ENCODE results near the gene B3GAT1.

Gene B3GAT1

DNA sequence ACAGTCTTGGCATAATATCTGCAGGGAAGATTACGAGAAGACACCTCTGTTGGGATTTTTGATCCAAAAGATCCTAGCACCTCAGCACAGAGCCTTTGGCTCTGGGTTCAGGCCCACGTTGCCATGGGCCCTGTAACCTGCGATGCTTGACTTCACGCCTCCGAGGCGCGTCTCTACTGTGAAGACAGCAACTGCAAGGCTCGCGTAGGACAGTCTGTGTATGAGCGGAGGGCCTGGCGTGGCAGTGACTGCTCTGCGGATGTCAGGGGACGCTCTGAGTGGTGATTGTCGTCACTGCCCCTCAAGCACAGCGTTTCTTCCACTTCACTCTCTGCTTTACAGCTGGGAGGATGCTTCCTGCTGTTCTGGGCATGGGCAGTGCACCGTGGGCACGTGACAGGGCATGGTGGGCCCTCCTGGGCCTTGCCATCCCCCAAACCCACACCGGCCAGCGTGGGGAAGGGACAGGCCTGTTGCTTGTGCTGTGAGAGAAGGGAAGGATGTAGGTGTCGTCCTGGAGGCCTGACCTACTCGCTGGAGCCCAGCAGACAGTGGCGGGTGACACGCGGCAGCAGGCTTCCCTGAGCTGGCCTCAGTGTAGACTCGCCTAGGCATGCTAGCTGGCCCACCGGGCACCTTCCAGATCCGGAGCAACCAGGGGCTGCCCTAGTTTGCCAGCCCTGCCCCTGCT, 53.7 kb downstream of the B3GAT1 start:
- no peak for DNase-seq (ENCODE audit: low spot score)
- TF ChIP-seq, protein P1, sequence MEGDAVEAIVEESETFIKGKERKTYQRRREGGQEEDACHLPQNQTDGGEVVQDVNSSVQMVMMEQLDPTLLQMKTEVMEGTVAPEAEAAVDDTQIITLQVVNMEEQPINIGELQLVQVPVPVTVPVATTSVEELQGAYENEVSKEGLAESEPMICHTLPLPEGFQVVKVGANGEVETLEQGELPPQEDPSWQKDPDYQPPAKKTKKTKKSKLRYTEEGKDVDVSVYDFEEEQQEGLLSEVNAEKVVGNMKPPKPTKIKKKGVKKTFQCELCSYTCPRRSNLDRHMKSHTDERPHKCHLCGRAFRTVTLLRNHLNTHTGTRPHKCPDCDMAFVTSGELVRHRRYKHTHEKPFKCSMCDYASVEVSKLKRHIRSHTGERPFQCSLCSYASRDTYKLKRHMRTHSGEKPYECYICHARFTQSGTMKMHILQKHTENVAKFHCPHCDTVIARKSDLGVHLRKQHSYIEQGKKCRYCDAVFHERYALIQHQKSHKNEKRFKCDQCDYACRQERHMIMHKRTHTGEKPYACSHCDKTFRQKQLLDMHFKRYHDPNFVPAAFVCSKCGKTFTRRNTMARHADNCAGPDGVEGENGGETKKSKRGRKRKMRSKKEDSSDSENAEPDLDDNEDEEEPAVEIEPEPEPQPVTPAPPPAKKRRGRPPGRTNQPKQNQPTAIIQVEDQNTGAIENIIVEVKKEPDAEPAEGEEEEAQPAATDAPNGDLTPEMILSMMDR (IDR thresholded peaks at IDR 0.05; ENCODE audit: extremely low read depth, missing control alignments): no peak

DNA sequence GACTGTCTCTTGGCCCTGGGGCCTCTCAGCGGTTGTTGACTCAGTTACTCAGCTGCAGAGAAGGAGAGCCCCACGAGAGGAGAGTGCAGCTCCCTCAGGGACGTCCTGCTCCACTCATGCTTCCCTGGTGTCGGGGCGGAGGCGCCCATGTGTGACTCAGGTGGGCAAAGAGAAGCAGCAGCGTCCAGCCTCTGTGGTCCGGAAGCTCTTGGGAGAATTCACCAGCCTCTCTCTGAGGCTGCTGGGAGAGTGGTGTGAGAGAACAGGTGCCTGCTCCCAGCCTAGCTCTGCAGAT, 54.5 kb downstream of the B3GAT1 start:
- TF ChIP-seq, protein P1 (IDR thresholded peaks at IDR 0.05; ENCODE audit: extremely low read depth, missing control alignments): no peak
- no peak for DNase-seq (ENCODE audit: low spot score)

DNA sequence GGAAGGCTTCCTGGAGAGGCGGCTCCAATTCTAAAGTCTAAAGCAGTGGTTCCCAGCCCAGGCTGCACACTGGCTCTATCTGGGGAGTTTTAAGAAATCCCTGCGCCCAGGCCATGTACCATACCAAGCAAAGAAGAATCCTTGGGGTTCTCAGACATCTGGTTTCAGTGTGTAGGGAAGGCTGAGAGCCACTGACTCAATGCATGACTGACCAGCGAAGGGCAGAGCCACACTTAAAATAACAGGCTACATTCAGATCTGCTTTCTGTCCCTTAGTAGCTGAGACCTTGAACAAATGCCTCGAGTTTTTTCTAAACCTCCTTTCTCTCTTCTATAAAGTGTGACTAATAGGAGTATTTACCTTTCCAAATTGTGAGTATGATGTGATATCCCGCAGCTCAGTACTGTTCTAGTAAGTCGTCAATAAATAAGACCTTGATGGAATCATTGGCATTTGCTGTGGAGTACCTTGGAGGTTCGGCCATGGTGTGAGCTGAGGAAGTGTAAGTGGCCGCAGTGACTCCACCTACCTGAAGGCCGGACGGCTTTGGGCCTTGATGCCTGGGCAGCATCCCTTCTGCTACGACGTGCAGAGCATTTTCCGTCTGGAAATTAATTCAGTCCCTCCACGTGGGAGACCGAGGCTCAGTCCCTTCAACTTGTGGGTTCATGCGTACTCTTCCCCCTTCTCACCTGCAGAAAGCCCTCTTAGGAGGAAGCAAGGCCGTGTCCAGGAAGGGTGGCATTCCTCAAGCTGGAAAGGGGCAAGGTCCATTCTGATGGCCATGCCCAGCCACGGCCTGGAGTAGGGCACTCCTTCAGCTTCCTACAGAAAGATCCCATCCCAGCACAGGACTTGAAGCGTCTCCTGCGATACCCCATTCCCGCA, 55.1 kb downstream of the B3GAT1 start:
- TF ChIP-seq, protein P1 (IDR thresholded peaks at IDR 0.05; ENCODE audit: extremely low read depth, missing control alignments): no peak
- no peak for DNase-seq (ENCODE audit: low spot score)

DNA sequence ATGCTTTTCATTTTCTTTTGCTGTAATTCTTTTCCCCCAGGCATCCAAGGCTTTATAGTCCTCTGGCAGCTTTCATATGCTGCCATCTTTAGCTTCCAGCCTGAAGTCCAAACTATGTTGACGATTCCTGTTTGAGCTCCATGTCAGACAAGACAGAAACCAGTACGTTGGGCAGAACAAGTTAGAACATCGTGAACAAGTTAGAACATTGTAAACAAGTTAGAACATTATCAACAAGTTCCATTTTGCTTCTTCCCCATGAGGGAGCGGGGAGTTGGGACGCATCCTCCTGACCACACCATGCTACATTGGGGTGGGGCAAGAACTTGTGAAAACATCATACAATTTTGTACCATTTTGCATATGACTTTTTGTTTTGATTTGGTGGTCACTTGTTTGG, 56.4 kb downstream of the B3GAT1 start:
- TF ChIP-seq, protein P1 (IDR thresholded peaks at IDR 0.05; ENCODE audit: extremely low read depth, missing control alignments): no peak
- no peak for DNase-seq (ENCODE audit: low spot score)

DNA sequence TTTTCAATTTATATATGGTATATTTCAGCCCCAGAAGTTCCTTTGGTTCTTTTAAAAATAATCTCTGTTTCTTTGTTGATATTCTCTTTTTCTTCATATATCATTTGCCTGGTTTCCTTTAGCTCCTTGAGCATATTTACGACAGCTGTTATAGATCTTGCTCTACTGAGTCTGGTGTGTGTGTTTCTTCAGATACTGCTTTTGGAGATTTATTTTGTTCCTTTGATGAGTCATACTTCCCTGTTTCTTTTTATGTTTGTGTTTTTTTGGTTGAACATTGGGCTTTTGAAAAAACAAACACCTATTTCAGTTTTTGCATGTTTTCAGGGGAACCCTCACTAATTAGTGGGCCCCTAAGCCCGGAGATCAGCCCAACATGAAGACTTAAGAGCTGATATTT, 56.9 kb downstream of the B3GAT1 start:
- TF ChIP-seq, protein P1 (IDR thresholded peaks at IDR 0.05; ENCODE audit: extremely low read depth, missing control alignments): no peak
- DNase-seq (ENCODE audit: low spot score): no peak

DNA sequence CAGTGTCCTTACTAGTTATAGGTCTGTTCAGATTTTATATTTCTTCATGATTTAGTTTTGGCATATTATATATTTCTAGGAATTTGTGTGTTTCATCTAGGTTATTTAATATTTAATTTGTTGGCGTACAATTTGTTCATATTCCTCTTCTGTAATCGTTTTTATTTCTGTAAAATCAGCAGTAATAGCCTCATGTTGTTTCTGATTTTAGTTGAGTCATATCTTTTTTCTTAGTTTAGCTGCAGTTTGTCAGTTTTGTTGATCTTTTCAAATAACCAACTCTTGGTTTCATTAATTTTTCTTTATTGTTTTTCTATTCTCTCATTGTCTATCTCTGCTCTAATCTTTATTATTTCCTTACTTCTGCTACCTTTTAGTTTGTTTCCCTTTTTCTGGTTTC, 59.9 kb downstream of the B3GAT1 start:
- TF ChIP-seq, protein P1 (IDR thresholded peaks at IDR 0.05; ENCODE audit: extremely low read depth, missing control alignments): no peak
- DNase-seq (ENCODE audit: low spot score): no peak

DNA sequence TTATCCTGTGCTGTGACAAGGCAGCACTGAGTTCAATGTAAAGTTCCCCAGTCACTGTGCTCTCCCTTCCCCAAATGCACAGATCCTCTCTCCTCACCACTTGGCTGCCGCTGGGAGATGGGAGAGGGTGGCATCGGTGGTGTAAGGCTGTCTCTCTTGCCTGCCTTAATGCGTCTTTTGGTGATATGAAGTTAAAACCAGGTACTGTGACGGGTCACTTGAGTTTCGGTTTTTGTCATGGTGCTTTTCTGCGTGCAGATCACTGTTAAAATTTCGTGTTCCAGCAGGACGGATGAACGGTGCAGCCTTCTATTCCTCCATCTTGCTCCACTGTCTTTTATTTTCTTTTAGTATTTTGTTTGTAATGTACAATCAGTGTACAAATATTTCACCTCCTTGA, 61.7 kb downstream of the B3GAT1 start:
- TF ChIP-seq, protein P1 (IDR thresholded peaks at IDR 0.05; ENCODE audit: extremely low read depth, missing control alignments): no peak
- no peak for DNase-seq (ENCODE audit: low spot score)
